Thoracic aorta (tissue), 2 donors: ENCODE results near the gene SPACA1. TPM values are rescaled to one million over a fixed set of nuclear protein-coding genes. Genes with fewer than 3 reads are reported as not detected.

Experiments
- ATAC-seq: fragments of 150-250 bp; one replicate; pipeline ENCODE4 v1.8.0; 2017; ENCODE audit warnings: low read depth; ENCODE audit not compliant: insufficient number of reproducible peaks, low FRiP score
- DNase-seq: peaks from one replicate; pipeline ENCODE4 v3.0.0-alpha.2; 2020; ENCODE audit warnings: low spot score
- H3K27ac ChIP-seq, 2 donors: fragments of 200-600 bp; sonication (generic); 1 replicate in 1 of 2; 2 replicates in 1 of 2; pipeline ENCODE4 v1.5.1; 2016; ENCODE audit warnings: mild to moderate bottlenecking in 2 of 2, moderate library complexity in 2 of 2
- H3K27me3 ChIP-seq: fragments of 200-600 bp; sonication (generic); replicated peaks from 2 replicates; pipeline ENCODE4 v1.6.0; 2016; ENCODE audit warnings: mild to moderate bottlenecking; ENCODE audit not compliant: insufficient read depth
- H3K36me3 ChIP-seq: fragments of 200-600 bp; sonication (generic); one replicate; pipeline ENCODE4 v1.5.1; 2016
- H3K4me1 ChIP-seq, 2 donors: fragments of 200-600 bp; sonication (generic); 1 replicate in 1 of 2; 2 replicates in 1 of 2; pipeline versions ENCODE4 v1.5.1 to v1.6.0; 2016; ENCODE audit warnings: low read depth in 2 of 2, mild to moderate bottlenecking in 1 of 2; ENCODE audit not compliant: control insufficient read depth in 1 of 2
- H3K4me3 ChIP-seq: fragments of 200-600 bp; sonication (generic); 2 replicates; pipeline ENCODE4 v1.5.1; 2016; ENCODE audit warnings: mild to moderate bottlenecking
- H3K9me3 ChIP-seq: fragments of 200-600 bp; sonication (generic); 2 replicates; pipeline ENCODE4 v1.5.1; 2016
- CTCF ChIP-seq: fragments of 200-600 bp; sonication (generic); IDR thresholded peaks from one replicate; pipeline ENCODE4 v1.5.1; 2019; ENCODE audit warnings: antibody characterized with exemption
- total RNA-seq, 2 donors: library from RNA; depleted of rRNA; stranded (reverse); fragments of >200 nt; gene quantifications; one replicate each; pipeline versions ENCODE4 v1.1.0 to v1.2.3, GENCODE V29; 2016

SPACA1 gene
- total RNA-seq, 2 donors from 2014 or later, result not detected

- Histone ChIP-seq H3K27ac (no peak overlapping the region), H3K27me3 (no peaks in the 10 kb centered on the region), H3K9me3 (no peaks in the 10 kb centered on the region), H3K4me3 (no peak overlapping the region), H3K36me3 (no peaks in the 10 kb centered on the region), H3K4me1 (no peaks in the 10 kb centered on the region)
- TF ChIP-seq CTCF, result no peak
- DNase-seq (no peak), ATAC-seq (no peak)
Measured at GRCh38 chr6:88008831-88009231, 38.8 kb upstream of the SPACA1 start.

GRCh38 chr6:88013015-88013414 lies 34.6 kb upstream of the SPACA1 start:
- TF ChIP-seq CTCF, result no peak
- H3K4me3 ChIP-seq, result no peak overlapping the region
- no peak for ATAC-seq
- no peaks in the 10 kb centered on the region for H3K27me3 ChIP-seq
- no peaks in the 10 kb centered on the region for H3K4me1 ChIP-seq
- no peaks in the 10 kb centered on the region for H3K9me3 ChIP-seq
- DNase-seq, result no peak
- no peak overlapping the region for H3K27ac ChIP-seq
- H3K36me3 ChIP-seq, result no peaks in the 10 kb centered on the region

- Histone ChIP-seq H3K27me3 (no peaks in the 10 kb centered on the region), H3K36me3 (no peaks in the 10 kb centered on the region), H3K4me3 (no peak overlapping the region), H3K9me3 (no peaks in the 10 kb centered on the region), H3K27ac (no peak overlapping the region), H3K4me1 (no peaks in the 10 kb centered on the region)
- no peak for TF ChIP-seq CTCF
- no peak for DNase-seq
- ATAC-seq, result no peak
Measured at GRCh38 chr6:88013554-88013953, 34.1 kb upstream of the SPACA1 start.

GRCh38 chr6:88020439-88020838 lies 27.2 kb upstream of the SPACA1 start:
- H3K4me1 ChIP-seq, result no peaks in the 10 kb centered on the region
- no peak overlapping the region for H3K27ac ChIP-seq
- H3K27me3 ChIP-seq, result no peaks in the 10 kb centered on the region
- ATAC-seq, result no peak
- no peak for DNase-seq
- H3K4me3 ChIP-seq, result no peak overlapping the region
- H3K9me3 ChIP-seq, result no peaks in the 10 kb centered on the region
- TF ChIP-seq CTCF, result no peak
- H3K36me3 ChIP-seq, result no peaks in the 10 kb centered on the region

- DNase-seq (no peak), ATAC-seq (no peak)
- H3K4me3 ChIP-seq, result no peak overlapping the region
- no peaks in the 10 kb centered on the region for H3K9me3 ChIP-seq
- TF ChIP-seq CTCF, result no peak
- no peaks in the 10 kb centered on the region for H3K4me1 ChIP-seq
- H3K27me3 ChIP-seq, result no peaks in the 10 kb centered on the region
- H3K27ac ChIP-seq, result no peak overlapping the region
- H3K36me3 ChIP-seq, result no peaks in the 10 kb centered on the region
Measured at GRCh38 chr6:88024696-88025095, 22.9 kb upstream of the SPACA1 start.
